HG03457 (cell line): ENCODE measurements around the gene TEDC1.

Experiments used
- ATAC-seq: cut with Tn5 transposase; IDR thresholded peaks from one replicate; pipeline ENCODE4 v1.9.1; 2021; ENCODE audit warnings: moderate number of reproducible peaks; ENCODE audit not compliant: unreplicated experiment

TEDC1 gene

DNA sequence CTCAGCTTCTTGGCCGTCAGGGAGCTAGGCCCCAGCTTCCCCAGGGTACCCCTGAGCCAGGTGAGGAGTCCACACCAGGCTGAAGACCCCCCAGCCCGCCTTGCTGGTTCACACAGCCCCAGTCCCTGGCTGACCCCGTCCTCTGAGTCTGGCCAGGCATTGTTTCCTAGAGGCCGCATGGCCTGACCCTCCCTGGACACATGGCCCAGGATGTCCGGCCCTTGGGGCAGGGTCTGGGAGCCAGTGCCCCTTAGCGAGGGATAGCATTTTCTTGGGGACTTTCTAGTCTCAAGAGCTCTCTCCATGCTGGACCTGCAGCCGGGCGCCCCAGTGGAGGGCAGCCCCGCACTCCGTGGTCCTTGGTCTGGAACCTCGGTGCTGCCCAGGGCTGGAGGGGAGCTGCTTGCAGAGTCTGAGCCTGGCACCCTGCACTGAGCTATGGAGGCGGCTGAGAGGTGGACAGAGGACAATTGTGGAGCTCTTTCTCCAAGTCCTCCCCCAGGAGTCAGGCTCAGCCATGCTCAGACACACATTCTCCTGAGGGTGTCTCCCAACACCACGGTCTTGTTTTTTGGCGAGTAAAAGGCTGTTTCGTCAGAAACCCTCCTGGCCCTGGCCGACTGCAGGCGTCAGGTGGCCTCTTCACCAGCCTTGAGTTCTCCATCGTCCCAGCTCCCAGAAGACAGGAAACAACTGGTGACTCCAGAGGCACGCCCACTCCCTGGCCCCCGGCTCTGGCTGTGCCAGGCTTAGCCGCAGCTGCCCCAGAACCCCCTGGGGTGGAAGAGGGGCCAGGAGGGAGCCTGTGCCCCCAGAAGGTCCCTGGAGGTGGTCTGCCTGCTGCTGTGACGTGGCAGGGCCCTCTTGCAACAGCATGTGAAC is 34.1 kb upstream of the TEDC1 start:
- no peak for ATAC-seq

DNA sequence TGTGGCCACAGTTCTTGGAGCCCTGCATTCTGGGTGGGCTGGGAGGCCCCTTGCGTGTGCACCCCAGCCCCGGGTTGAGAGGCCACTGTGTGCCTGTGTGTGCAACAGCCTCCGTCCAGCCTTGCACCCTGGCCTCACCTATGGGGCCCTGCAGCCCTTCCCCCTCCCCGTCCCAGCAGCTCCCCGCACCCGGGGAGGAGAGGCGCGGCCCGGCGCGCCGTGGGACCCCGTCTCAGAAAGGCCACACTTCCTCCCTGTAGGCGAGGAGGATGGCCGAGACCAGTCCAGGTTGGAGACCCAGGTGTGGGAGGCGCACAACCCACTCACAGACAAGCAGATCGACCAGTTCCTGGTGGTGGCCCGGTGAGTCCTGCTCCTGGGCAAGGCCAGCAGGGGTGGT is 33.0 kb upstream of the TEDC1 start:
- ATAC-seq: no peak

DNA sequence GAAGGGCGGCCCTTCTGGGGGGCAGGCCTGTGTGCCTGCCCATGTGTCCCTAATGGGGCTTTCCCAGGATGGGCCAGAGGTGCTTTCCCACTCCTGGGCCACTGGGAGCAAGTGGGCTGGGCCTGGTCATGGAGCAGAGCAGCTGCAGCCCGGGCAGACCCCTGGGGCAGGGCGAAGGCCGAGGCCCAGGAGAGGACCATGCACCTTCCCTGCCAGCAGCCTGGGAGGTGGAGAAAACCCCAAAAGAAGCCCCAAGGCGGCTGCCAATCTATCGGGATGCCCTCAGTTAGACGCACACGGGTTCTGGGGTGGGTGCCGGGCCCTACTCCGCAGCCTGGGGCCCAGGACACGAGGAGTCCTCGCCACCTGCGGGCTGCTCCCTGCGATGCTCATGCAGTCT is 32.5 kb upstream of the TEDC1 start:
- ATAC-seq: no peak

DNA sequence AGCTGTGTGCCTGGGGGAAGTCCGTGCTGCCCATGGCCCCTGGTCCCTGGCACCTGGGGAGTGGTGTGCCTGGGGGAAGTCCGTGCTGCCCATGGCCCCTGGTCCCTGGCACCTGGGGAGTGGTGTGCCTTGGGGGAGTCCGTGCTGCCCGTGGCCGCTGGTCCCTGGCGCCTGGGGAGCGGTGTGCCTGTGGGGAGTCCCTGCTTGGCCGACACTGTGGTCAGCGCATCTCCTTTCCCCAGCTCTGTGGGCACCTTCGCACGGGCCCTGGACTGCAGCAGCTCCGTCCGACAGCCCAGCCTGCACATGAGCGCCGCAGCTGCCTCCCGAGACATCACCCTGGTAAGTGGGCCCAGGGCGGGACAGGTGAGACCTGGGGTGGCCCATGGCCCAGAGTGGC is 30.9 kb upstream of the TEDC1 start:
- no peak for ATAC-seq

DNA sequence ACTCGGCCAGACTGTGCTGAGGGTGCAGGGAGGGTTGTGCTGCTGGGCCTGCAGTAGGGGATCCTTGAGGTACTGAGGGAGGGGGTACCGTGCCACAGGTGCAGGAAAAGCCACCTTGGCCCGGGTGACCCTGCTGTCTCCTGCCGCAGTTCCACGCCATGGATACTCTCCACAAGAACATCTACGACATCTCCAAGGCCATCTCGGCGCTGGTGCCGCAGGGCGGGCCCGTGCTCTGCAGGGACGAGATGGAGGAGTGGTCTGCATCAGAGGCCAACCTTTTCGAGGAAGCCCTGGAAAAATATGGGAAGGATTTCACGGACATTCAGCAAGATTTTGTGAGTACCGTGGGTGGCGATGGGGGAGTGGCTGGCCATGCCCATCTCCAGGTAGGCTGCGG is 30.4 kb upstream of the TEDC1 start:
- no peak for ATAC-seq

DNA sequence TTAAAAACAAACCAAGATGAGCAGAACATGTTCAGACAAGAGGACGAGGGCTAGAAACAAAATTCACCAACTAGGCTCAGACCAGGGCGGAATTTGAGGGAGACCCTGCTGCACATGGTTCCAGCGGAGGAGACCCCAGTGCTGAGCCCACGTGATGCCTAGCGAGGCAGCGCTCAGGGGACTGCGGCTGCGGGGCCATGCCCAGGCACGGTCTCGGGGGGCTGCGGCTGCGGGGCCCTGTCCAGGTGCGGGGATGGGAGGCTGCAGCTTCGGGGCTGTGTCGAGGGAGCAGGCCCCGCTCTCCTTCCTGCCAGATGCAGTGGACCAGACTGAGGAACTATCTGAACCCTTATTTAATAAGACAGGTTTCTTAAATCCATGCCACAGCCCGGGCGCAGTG is 29.1 kb upstream of the TEDC1 start:
- ATAC-seq: no peak

DNA sequence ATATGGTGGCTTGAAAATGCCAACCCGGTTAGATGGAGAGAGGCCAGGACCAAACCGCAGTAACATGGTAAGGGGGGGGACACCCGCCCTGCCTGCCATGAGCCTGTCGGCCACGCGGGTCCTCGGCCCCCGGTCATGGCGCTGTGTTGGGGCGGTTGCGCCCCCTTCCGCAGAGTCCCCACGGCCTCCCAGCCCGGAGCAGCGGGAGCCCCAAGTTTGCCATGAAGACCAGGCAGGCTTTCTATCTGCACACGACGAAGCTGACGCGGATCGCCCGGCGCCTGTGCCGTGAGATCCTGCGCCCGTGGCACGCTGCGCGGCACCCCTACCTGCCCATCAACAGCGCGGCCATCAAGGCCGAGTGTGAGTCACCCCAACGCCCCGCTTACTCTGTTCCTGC is 26.5 kb upstream of the TEDC1 start:
- no peak for ATAC-seq

DNA sequence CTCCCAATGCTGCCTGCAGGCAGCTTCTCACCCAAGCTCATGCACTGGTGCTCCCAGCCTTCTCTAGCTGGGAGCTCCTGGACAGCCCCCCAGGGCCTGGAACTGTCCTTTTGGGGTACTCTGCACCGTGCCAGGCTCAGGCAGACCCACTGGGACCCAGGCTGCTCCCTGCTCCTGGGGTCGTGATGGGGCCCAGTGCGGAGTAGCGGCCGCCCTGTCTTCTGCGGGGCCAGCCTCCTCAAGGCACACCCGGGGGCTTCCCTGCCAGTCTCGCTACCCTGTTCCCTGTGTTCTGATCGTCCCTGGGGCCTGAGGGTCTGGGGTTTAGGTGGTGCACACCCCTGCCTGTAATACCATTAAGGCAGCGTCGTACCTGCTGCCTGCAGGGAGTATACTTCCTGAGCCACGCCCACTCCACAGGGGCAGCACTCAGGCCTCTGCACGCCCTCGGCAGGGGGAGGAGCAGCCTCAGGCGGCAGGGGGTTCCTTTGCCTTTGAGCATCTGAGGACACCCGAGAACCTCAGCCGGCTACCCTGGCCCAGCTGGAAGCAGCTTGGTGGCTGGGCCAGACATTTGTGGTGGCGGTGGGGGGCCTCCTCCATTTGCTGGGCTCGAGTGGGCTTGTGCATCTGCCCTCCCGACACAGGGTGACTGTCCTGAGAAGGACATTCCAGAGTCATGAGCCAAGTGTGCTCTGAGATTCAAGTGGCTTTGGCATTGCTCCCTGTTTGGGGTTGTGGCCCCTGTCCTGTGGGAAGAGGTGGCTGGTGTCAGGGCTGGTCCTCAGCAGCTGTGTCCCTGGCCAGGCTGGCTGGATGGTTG is 25.6 kb upstream of the TEDC1 start:
- ATAC-seq: no peak

DNA sequence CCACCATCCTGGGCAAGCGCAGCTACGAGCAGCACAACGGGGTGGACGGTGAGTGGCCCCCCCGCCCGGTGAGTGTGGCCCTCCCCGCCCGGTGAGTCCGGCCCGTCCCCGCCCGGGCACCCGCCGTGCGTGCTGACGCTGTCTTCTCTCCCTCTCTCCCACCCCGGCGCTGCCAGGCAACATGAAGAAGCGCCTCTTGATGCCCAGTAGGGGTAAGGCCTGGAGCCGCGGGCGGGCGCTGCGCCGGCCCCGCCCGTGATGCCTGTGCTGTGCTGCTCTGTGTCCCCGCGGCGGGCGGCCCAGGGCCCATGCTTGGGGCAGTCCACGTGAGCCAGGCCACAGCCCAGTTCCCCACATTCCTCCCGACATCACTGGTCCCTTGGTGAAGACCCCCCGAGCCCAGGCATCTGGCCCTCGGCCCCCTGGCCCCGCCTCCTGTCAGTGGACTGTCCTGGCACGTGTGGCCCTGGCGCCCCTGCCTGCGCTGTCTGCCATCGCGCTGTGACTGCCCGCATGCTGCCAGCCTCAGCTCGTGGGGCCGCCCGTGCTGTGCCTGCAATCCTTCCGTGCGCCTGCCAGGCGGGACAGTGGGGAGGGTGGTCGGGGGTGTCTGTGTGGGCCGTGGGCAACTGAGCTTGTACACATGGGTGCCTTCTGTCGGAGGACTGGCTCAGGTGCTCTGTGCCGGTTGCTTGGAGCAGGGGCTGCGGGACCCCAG is 24.4 kb upstream of the TEDC1 start:
- ATAC-seq: no peak

DNA sequence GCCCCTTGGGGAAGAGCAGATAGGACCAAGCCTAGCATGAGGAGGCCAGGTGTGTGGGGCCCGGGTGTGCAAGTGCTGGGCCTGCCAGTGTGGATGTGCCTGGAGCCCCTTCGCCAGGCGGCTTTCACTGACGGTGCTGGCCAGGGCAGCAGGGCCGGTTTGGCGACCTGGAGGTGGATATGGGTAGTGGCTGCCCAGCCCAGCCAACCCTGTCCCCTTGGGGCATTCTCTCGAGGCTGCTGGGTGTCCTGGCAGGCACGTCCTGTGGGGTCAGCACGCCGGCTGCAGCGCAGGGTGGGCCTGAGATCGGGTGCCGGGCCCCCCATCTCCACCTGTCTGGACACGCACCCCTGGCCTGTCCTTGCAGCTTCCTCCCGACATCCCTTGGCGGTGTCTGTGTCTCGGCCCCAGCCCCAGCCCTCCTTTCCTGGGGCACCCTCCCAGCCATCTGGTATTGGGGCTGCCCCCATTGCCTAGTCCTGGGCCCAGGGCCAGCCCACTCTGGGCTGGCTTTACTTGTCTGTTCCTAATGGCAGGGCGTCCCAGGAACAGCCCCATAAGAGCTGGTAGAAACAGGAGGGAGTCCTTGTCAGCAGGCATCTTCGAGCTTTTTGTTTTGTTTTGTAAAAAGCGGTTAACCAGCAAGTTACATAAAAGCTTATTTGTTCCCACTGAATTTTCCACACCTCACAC is 23.7 kb upstream of the TEDC1 start:
- no peak for ATAC-seq

DNA sequence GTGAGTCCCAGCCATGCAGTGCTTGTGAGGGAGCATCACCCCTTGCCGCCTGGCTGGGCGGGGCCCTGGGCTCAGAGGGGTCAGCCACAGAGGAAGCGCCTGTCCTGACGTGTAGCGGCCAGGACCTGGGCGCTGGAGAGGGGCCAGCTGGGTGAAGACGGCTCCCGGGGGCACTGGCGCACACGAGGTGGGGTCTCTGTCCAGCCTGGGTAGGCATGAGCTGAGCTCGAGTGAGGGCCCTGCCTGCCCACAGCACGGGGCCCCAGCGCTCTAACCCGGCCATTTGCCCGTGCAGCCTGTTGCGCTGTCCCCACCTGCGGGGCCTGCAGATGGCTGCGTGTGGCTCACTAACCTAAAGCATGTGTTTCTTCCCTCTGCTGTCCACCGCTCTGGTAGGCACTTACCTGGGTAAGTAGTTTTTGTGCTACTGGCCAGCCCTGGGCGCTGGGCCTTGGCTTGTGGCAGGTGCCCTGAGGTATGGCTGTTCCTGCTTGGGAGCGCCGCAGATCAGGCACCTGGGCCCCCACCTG is 23.0 kb upstream of the TEDC1 start:
- ATAC-seq: no peak

DNA sequence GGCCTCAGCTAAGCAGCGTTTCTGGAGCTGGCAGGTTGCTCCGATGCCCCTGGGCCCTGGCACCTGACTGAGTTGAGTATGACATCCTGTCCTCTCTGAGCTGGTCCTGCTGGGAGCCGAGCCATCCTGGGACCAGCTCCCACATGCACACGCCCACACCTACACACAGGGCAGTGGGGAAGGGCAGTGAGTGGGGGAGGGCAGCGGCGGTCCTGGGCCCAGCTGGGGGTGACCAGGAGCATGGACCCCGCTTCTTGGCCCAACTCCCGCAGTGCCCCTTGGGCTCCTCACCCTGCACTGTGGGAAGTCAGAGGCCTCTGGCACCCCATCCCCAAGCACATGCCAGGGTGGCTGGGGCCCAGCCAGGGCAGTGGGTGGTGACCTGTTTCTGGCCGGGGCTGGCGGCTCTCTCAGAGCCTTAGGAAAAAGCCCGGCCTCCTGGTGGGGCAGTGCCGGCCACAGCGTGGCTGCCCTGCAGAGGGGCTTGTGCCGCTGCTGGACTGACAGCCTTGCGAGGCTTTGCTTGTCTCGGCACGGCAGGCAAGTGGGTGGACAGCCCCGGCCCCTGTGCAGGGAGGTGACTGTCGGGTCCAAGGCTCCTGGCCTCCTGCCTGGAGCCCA is 22.3 kb upstream of the TEDC1 start:
- ATAC-seq: no peak

DNA sequence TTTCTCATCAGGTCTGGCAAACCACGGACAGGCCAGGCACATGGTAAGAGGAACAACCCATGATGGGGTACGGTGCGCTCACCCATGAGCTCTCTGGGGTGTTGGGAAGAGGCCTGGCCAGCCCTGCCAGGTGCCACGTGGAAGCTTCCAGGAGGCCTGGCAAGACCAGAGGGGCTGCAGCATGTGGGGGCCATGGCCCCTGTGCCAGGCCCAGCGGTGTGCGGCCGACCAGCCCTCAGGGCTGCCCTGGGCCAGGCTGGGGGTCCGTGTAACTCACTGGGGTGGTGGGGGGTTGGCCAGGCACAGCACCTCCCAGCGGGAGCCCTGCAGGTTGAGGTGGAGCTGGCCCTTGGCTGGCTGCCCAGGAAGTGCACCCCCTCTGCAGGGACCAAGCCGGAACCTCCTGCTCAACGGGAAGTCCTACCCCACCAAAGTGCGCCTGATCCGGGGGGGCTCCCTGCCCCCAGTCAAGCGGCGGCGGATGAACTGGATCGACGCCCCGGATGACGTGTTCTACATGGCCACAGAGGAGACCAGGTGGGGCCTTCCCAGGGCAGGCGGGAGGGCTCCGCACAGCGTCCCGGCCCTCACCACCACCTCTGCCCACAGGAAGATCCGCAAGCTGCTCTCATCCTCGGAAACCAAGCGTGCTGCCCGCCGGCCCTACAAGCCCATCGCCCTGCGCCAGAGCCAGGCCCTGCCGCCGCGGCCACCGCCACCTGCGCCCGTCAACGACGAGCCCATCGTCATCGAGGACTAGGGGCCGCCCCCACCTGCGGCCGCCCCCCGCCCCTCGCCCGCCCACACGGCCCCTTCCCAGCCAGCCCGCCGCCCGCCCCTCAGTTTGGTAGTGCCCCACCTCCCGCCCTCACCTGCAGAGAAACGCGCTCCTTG is 21.3 kb upstream of the TEDC1 start:
- no peak for ATAC-seq

DNA sequence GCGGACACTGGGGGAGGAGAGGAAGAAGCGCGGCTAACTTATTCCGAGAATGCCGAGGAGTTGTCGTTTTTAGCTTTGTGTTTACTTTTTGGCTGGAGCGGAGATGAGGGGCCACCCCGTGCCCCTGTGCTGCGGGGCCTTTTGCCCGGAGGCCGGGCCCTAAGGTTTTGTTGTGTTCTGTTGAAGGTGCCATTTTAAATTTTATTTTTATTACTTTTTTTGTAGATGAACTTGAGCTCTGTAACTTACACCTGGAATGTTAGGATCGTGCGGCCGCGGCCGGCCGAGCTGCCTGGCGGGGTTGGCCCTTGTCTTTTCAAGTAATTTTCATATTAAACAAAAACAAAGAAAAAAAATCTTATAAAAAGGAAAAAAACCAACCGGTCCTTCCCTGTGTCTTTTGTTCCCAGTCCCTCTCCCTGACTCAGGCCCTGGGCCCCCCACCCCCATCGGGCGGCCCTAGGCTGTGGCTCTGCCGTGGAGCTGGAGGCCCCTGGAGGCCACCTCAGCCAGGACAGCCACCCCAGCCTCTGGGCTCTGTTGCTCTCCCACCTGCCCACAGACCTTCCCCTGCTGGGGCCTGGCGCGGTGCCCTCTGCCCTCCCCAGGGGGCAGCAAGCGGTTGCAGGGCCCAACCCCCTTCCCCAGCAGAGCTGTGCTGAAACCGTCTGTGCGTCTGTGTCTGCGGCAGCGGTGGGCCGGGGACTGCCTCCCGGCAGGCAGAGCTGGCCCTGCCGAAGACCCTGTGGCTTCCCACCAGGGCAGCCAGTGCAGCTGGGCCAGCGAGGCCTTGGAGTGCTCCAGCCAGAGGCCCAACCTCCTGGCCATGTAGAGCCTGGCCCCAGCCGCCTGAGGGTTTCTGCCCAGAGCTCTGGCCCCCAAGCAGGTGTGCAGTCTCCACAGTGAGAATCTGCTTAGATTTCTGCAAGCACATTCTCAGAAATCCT is 20.4 kb upstream of the TEDC1 start:
- ATAC-seq: no peak

DNA sequence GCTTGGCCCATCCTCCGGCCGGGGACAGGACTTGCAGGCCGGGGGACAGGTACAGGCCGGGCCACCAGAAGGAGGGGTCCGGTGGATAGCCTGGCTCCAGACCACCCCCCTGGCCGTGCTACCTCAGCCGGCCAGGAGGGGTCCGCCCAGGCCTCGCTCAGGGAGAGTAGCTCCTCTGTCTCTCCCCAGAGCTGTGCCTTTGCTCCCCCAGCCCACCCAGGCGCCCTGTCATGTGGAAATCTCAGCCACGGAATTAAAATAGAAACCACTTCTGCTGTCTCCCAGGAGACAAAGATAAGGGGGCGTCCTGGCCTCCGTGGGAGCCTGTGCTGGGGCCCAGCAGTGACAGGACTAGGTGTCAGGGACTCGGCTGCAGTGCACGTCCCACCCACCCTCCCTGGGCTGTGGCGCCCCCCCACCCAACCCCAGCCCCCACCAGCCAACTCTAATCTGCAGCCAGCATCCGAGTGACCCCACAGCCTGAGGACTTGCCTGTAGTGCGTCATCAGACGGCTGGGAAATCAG is 19.7 kb upstream of the TEDC1 start:
- ATAC-seq: no peak

DNA sequence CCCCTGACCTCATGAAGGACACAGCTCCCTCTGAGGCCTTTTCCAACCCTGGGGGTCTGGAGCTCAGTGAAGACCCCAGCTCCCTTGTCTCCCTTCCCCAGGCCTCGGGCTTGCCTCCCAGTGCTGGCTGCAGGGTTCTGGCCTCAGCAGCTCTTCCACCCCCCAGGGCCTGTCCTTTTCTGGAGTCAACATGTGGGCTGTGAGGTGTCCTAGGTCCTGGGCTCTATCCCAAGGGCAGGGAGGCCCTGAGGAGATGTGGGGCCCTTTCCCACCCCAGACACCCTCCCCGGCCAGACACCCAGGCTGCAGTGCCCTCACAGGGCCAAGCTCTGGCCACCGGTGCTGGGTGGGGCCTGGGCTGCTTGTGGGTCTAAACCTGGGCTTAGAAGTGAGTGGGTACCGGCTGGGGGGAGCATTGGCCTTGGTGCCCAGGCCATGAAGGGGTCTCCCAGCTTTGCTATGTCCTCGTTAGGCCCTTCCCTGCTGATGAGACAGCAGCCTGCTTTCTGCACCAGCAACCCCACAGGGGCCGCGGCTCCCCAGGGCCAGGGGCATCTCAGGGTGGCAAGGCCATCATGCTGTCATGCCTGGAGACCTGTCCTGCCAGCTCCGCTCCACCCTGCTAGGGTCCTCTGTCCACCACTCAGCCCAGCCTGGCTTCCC is 19.1 kb upstream of the TEDC1 start:
- no peak for ATAC-seq

DNA sequence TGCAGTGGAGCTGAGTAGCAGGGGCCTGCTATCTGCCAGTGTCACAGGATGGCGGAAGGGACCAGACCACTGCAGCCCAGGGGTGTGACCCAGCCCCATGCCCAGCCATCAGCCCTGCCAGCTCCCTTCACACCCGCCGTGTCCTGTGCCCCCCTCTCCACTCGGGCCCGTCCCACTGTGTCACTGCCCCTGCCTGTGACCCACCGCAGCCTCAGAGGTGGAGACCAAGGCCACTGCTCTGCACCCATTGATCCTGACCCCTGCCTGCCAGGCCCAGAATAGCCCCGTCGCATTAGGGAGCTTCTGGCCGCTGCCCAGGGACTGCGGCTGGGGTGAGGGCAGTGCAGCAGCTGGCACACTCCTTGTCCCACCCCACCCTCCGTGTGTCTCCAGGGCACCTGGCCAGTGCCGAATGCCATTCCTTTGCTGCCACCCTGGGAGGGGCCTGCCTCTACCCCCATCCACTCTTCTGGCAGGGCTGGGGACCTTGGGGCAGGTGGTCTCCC is 18.5 kb upstream of the TEDC1 start:
- ATAC-seq: no peak
